ENCODE measurements around the gene GAK.

Gene GAK

GRCh38 chr4:959338-960139 lies 27.4 kb upstream of the GAK start:
- Histone ChIP-seq H3K4me1 (ENCODE audit: insufficient read depth, low read length) (no peaks in the 10 kb centered on the region), H3K9ac (ENCODE audit: low read depth, low read length) (no peak overlapping the region), H3K9me3 (ENCODE audit: control insufficient read depth, insufficient read depth, low read length) (no peaks in the 10 kb centered on the region), H3K36me3 (ENCODE audit: insufficient read depth, low read length) (no peaks in the 10 kb centered on the region; the same call in 1 of the 2 replicates)

GRCh38 chr4:958696-959337 lies 26.7 kb upstream of the GAK start:
- Histone ChIP-seq H3K9me3 (ENCODE audit: control insufficient read depth, insufficient read depth, low read length) (no peaks in the 10 kb centered on the region), H3K36me3 (ENCODE audit: insufficient read depth, low read length) (no peaks in the 10 kb centered on the region; the same call in 1 of the 2 replicates), H3K9ac (ENCODE audit: low read depth, low read length) (no peak overlapping the region)

GRCh38 chr4:958314-958665 lies 26.2 kb upstream of the GAK start:
- H3K4me1 ChIP-seq (ENCODE audit: insufficient read depth, low read length) = no peaks in the 10 kb centered on the region
- no peaks in the 10 kb centered on the region; the same call in 1 of the 2 replicates for H3K36me3 ChIP-seq (ENCODE audit: insufficient read depth, low read length)

More at GRCh38 chr4:958696-959337, 26.7 kb upstream of the GAK start:
- H3K4me1 ChIP-seq (ENCODE audit: insufficient read depth, low read length) = no peaks in the 10 kb centered on the region

GRCh38 chr4:957581-958313 lies 25.6 kb upstream of the GAK start:
- Histone ChIP-seq H3K9me3 (ENCODE audit: control insufficient read depth, insufficient read depth, low read length) (no peaks in the 10 kb centered on the region), H3K36me3 (ENCODE audit: insufficient read depth, low read length) (no peaks in the 10 kb centered on the region; the same call in 1 of the 2 replicates), H3K9ac (ENCODE audit: low read depth, low read length) (no peak overlapping the region), H3K4me1 (ENCODE audit: insufficient read depth, low read length) (no peaks in the 10 kb centered on the region)

More at GRCh38 chr4:958314-958665, 26.2 kb upstream of the GAK start:
- no peak overlapping the region for H3K9ac ChIP-seq (ENCODE audit: low read depth, low read length)
- H3K9me3 ChIP-seq (ENCODE audit: control insufficient read depth, insufficient read depth, low read length) = no peaks in the 10 kb centered on the region

- no peaks in the 10 kb centered on the region; the same call in 1 of the 2 replicates for H3K36me3 ChIP-seq (ENCODE audit: insufficient read depth, low read length)
- H3K9ac ChIP-seq (ENCODE audit: low read depth, low read length) = no peak overlapping the region
- H3K9me3 ChIP-seq (ENCODE audit: control insufficient read depth, insufficient read depth, low read length) = no peaks in the 10 kb centered on the region
These were observed 25.1 kb upstream of the GAK start for GRCh38 chr4:957231-957580.

GRCh38 chr4:956531-957230 lies 24.6 kb upstream of the GAK start:
- Histone ChIP-seq H3K36me3 (ENCODE audit: insufficient read depth, low read length) (no peaks in the 10 kb centered on the region; the same call in none of the 2 replicates), H3K9ac (ENCODE audit: low read depth, low read length) (no peak overlapping the region), H3K4me1 (ENCODE audit: insufficient read depth, low read length) (no peaks in the 10 kb centered on the region)

More at GRCh38 chr4:957231-957580, 25.1 kb upstream of the GAK start:
- no peaks in the 10 kb centered on the region for H3K4me1 ChIP-seq (ENCODE audit: insufficient read depth, low read length)

GRCh38 chr4:955931-956381 lies 23.8 kb upstream of the GAK start:
- Histone ChIP-seq H3K9me3 (ENCODE audit: control insufficient read depth, insufficient read depth, low read length) (no peaks in the 10 kb centered on the region), H3K4me1 (ENCODE audit: insufficient read depth, low read length) (no peaks in the 10 kb centered on the region), H3K36me3 (ENCODE audit: insufficient read depth, low read length) (no peaks in the 10 kb centered on the region; the same call in none of the 2 replicates), H3K9ac (ENCODE audit: low read depth, low read length) (no peak overlapping the region)

More at GRCh38 chr4:956531-957230, 24.6 kb upstream of the GAK start:
- no peaks in the 10 kb centered on the region for H3K9me3 ChIP-seq (ENCODE audit: control insufficient read depth, insufficient read depth, low read length)

GRCh38 chr4:955161-955921 lies 23.2 kb upstream of the GAK start:
- Histone ChIP-seq H3K4me1 (ENCODE audit: insufficient read depth, low read length) (no peaks in the 10 kb centered on the region), H3K9ac (ENCODE audit: low read depth, low read length) (no peak overlapping the region), H3K9me3 (ENCODE audit: control insufficient read depth, insufficient read depth, low read length) (no peaks in the 10 kb centered on the region), H3K36me3 (ENCODE audit: insufficient read depth, low read length) (no peaks in the 10 kb centered on the region; the same call in none of the 2 replicates)

- no peaks in the 10 kb centered on the region for H3K4me1 ChIP-seq (ENCODE audit: insufficient read depth, low read length)
These were observed 22.3 kb upstream of the GAK start for GRCh38 chr4:954211-955020.

GRCh38 chr4:953574-953915 lies 21.4 kb upstream of the GAK start:
- Histone ChIP-seq H3K36me3 (ENCODE audit: insufficient read depth, low read length) (no peaks in the 10 kb centered on the region; the same call in 1 of the 2 replicates), H3K9me3 (ENCODE audit: control insufficient read depth, insufficient read depth, low read length) (no peaks in the 10 kb centered on the region), H3K4me1 (ENCODE audit: insufficient read depth, low read length) (no peaks in the 10 kb centered on the region), H3K9ac (ENCODE audit: low read depth, low read length) (no peak overlapping the region)

More at GRCh38 chr4:954211-955020, 22.3 kb upstream of the GAK start:
- Histone ChIP-seq H3K9me3 (ENCODE audit: control insufficient read depth, insufficient read depth, low read length) (no peaks in the 10 kb centered on the region), H3K9ac (ENCODE audit: low read depth, low read length) (no peak overlapping the region), H3K36me3 (ENCODE audit: insufficient read depth, low read length) (no peaks in the 10 kb centered on the region; the same call in 1 of the 2 replicates)

GRCh38 chr4:952881-953573 lies 20.9 kb upstream of the GAK start:
- no peaks in the 10 kb centered on the region for H3K4me1 ChIP-seq (ENCODE audit: insufficient read depth, low read length)
- no peaks in the 10 kb centered on the region for H3K9me3 ChIP-seq (ENCODE audit: control insufficient read depth, insufficient read depth, low read length)
- H3K9ac ChIP-seq (ENCODE audit: low read depth, low read length) = no peak overlapping the region
- no peaks in the 10 kb centered on the region; the same call in 1 of the 2 replicates for H3K36me3 ChIP-seq (ENCODE audit: insufficient read depth, low read length)

- Histone ChIP-seq H3K36me3 (ENCODE audit: insufficient read depth, low read length) (no peaks in the 10 kb centered on the region; the same call in 1 of the 2 replicates), H3K9ac (ENCODE audit: low read depth, low read length) (no peak overlapping the region), H3K9me3 (ENCODE audit: control insufficient read depth, insufficient read depth, low read length) (no peaks in the 10 kb centered on the region), H3K4me1 (ENCODE audit: insufficient read depth, low read length) (no peaks in the 10 kb centered on the region)
These were observed 19.7 kb upstream of the GAK start for GRCh38 chr4:951594-952468.

Data from ES-I3 (cell line).